Tibial nerve (tissue), 4 donors: ENCODE data around the gene MRPL54.

ENCODE experiments used
- CTCF ChIP-seq, 5 experiments: fragments of 200-600 bp in 3 of 5; fragments of 450-650 bp in 2 of 5; sonication (generic) in 3 of 5; IDR thresholded peaks; one replicate each; pipeline ENCODE4 v1.5.1; 2016 to 2019; ENCODE audit warnings: antibody characterized with exemption in 5 of 5, mild to moderate bottlenecking in 3 of 5, moderate library complexity in 2 of 5
- EP300 ChIP-seq, 2 donors: sonication (generic); formaldehyde crosslinking; IDR thresholded peaks; one replicate each; pipeline ENCODE4 v1.6.1; 2017; ENCODE audit warnings: antibody characterized with exemption in 2 of 2, mild to moderate bottlenecking in 1 of 2
- POLR2A ChIP-seq, 2 donors: fragments of 450-650 bp; IDR thresholded peaks; one replicate each; pipeline ENCODE4 v1.6.1; 2017; ENCODE audit warnings: antibody characterized with exemption in 2 of 2, mild to moderate bottlenecking in 2 of 2, moderate library complexity in 2 of 2

GRCh38 chr19:3798137-3798536, 35.7 kb downstream of the MRPL54 start:
- TF ChIP-seq CTCF (IDR thresholded peaks at IDR 0.05) (no peak), EP300 (IDR thresholded peaks at IDR 0.05) (no peak), POLR2A (IDR thresholded peaks at IDR 0.05) (no peak)
